HepG2 (cell line): ENCODE results near the gene UTP15. TPM values are rescaled to one million over a fixed set of nuclear protein-coding genes. Genes with fewer than 3 reads are reported as not detected.

Experiments
- ATAC-seq: fragments of 200-7000 bp; cut with Tn5 transposase; 3 replicates; pipeline ENCODE4 v1.9.1; 2020; ENCODE audit warnings: mild to moderate bottlenecking, moderate library complexity
- BruUV-seq: library from RNA; stranded (reverse); fragments of 400-500 nt; replicated peaks from 2 replicates; lab custom pipeline; 2021; lab: Mats Ljungman, UMichigan
- CTCF ChIA-PET: fragments of 300-600 bp; formaldehyde crosslinking; extraction: SDS; loops from one replicate; lab custom pipeline; 2021; ENCODE audit warnings: low total read pairs, inconsistent platforms, low intra/inter-chr PET ratio; lab: Yijun Ruan, JAX
- POLR2A ChIA-PET: fragments of 350-600 bp; sonication (Branson Sonifier 250); formaldehyde crosslinking; loops from one replicate; lab custom pipeline; 2020; ENCODE audit warnings: antibody characterized with exemption, inconsistent platforms; lab: Yijun Ruan, JAX
- DNase-seq: peaks from one replicate; pipeline ENCODE4 v3.0.0-alpha.2; 2015; ENCODE audit warnings: low spot score
- FAIRE-seq: peaks from 3 replicates; lab custom pipeline; 2011; peaks lifted over from hg19 to GRCh38; lab: Jason Lieb, UNC
- H2AFZ ChIP-seq: one replicate; pipeline ENCODE4 v1.6.1; 2011; ENCODE audit warnings: low read length, inconsistent platforms
- H3K27ac ChIP-seq: fragments of 300-600 bp; 3 replicates; pipeline ENCODE4 v1.8.0; 2011; ENCODE audit warnings: mixed run types, mild to moderate bottlenecking, mixed read lengths, low read length, inconsistent platforms; ENCODE audit not compliant: insufficient read depth; ENCODE audit errors: extremely low read length
- H3K27me3 ChIP-seq, 2 experiments: fragments of 200-600 bp in 1 of 2; 2 replicates in 1 of 2; 3 replicates in 1 of 2; pipeline versions ENCODE4 v1.6.0 to v1.8.0; 2011; ENCODE audit warnings: low read length in 2 of 2, mild to moderate bottlenecking in 2 of 2, moderate library complexity in 2 of 2, inconsistent platforms in 1 of 2; ENCODE audit not compliant: insufficient read depth in 2 of 2, control insufficient read depth in 1 of 2
- H3K36me3 ChIP-seq, 2 experiments: fragments of 200-600 bp in 1 of 2; replicated peaks in 1 of 2; 2 replicates in 1 of 2; 3 replicates in 1 of 2; pipeline versions ENCODE4 v1.5.1 to v1.8.0; 2011; ENCODE audit warnings: low read length in 2 of 2, inconsistent platforms in 1 of 2; ENCODE audit not compliant: insufficient read depth in 2 of 2, control insufficient read depth in 1 of 2
- H3K4me1 ChIP-seq: 2 replicates; pipeline ENCODE4 v1.5.1; 2012; ENCODE audit warnings: low read length, inconsistent platforms; ENCODE audit not compliant: insufficient read depth
- H3K4me2 ChIP-seq: 2 replicates; pipeline ENCODE4 v1.6.0; 2011; ENCODE audit warnings: low read depth, low read length, inconsistent platforms
- H3K4me3 ChIP-seq, 3 experiments: fragments of 200-600 bp in 1 of 3; sonication (generic), shearing (Covaris generic) in 1 of 3; replicated peaks in 1 of 3; 2 replicates each; pipeline ENCODE4 v1.5.1; 2011 to 2016; ENCODE audit warnings: low read length in 3 of 3, inconsistent platforms in 2 of 3, low read depth in 2 of 3, mild to moderate bottlenecking in 2 of 3, control low read depth in 1 of 3, mixed read lengths in 1 of 3; ENCODE audit not compliant: insufficient read depth in 1 of 3
- H3K79me2 ChIP-seq: one replicate; pipeline ENCODE4 v1.6.1; 2011; ENCODE audit warnings: low read length, inconsistent platforms; ENCODE audit not compliant: insufficient read depth
- H3K9ac ChIP-seq: 2 replicates; pipeline ENCODE4 v1.6.0; 2011; ENCODE audit warnings: mild to moderate bottlenecking, low read depth, low read length, inconsistent platforms; ENCODE audit not compliant: insufficient read depth
- H3K9me3 ChIP-seq: 2 replicates; pipeline ENCODE4 v1.5.1; 2012; ENCODE audit warnings: mild to moderate bottlenecking, low read length
- H4K20me1 ChIP-seq: 2 replicates; pipeline ENCODE4 v1.6.0; 2011; ENCODE audit warnings: inconsistent platforms, mild to moderate bottlenecking, low read length, moderate library complexity; ENCODE audit not compliant: insufficient read depth
- AGO2 ChIP-seq: fragments of 200-400 bp; formaldehyde crosslinking; optimal IDR thresholded peaks from 2 replicates; pipeline ENCODE3; 2017; ENCODE audit warnings: mild to moderate bottlenecking, low read depth, low read length, moderate library complexity
- HNRNPH1 ChIP-seq: fragments of 200-400 bp; formaldehyde crosslinking; optimal IDR thresholded peaks from 2 replicates; pipeline ENCODE3; 2017; ENCODE audit warnings: mild to moderate bottlenecking, low read depth, low read length
- HOXA5 ChIP-seq: sonication (generic); formaldehyde crosslinking; IDR thresholded peaks from 2 replicates; pipeline ENCODE4 v1.4.0; 2020; ENCODE audit warnings: missing genetic modification reagents
- NCOA2 ChIP-seq: sonication (generic); formaldehyde crosslinking; IDR thresholded peaks from 2 replicates; pipeline ENCODE4 v1.8.0; 2022; ENCODE audit warnings: inconsistent platforms
- NFIB ChIP-seq: sonication (generic); formaldehyde crosslinking; IDR thresholded peaks from 2 replicates; pipeline ENCODE4 v1.9.0; 2021; ENCODE audit warnings: missing genetic modification reagents, mild to moderate bottlenecking, borderline replicate concordance
- SMARCC2 ChIP-seq: fragments of 450-650 bp; IDR thresholded peaks from 2 replicates; pipeline ENCODE4 v1.6.1; 2017; ENCODE audit warnings: antibody characterized with exemption, mild to moderate bottlenecking
- SRSF1 ChIP-seq: fragments of 200-400 bp; formaldehyde crosslinking; optimal IDR thresholded peaks from 2 replicates; pipeline ENCODE3; 2017; ENCODE audit warnings: mild to moderate bottlenecking, low read depth, low read length, moderate library complexity
- THAP11 ChIP-seq: IDR thresholded peaks from 2 replicates; pipeline ENCODE4 v1.6.1; 2016; ENCODE audit warnings: missing biosample characterization, missing genetic modification reagents
- TIGD3 ChIP-seq: sonication (generic); formaldehyde crosslinking; IDR thresholded peaks from 2 replicates; pipeline ENCODE4 v1.5.1; 2020; ENCODE audit warnings: mild to moderate bottlenecking, missing genetic modification reagents, borderline replicate concordance
- ZKSCAN5 ChIP-seq: sonication (generic); formaldehyde crosslinking; IDR thresholded peaks from 2 replicates; pipeline ENCODE4 v1.5.1; 2020; ENCODE audit warnings: mild to moderate bottlenecking, missing genetic modification reagents
- ZMYM2 ChIP-seq: sonication (generic); formaldehyde crosslinking; IDR thresholded peaks from 2 replicates; pipeline ENCODE4 v1.8.0; 2022; ENCODE audit warnings: mild to moderate bottlenecking, missing genetic modification reagents
- ZNF121 ChIP-seq: sonication (generic); formaldehyde crosslinking; IDR thresholded peaks from 2 replicates; pipeline ENCODE4 v1.5.0; 2020; ENCODE audit warnings: mild to moderate bottlenecking, missing genetic modification reagents
- ZNF350 ChIP-seq: sonication (generic); formaldehyde crosslinking; IDR thresholded peaks from 2 replicates; pipeline ENCODE4 v1.4.0; 2020; ENCODE audit warnings: mild to moderate bottlenecking, low read depth, missing genetic modification reagents, borderline replicate concordance
- ZNF672 ChIP-seq: sonication (generic); formaldehyde crosslinking; IDR thresholded peaks from 2 replicates; pipeline ENCODE4 v1.8.1; 2022; ENCODE audit warnings: missing genetic modification reagents
- in situ Hi-C: cut with HindIII; loops from 2 replicates; pipeline ENCODE4 v1.10.0; 2017; ENCODE audit warnings: low pct_unique_long_range_greater_than_20kb; ENCODE audit not compliant: extremely low pct_ligation_motif_present
- intact Hi-C: fragments of 100-400 bp; cut with micrococcal nuclease; formaldehyde crosslinking; loops from one replicate; pipeline ENCODE4 v1.10.0; 2022; ENCODE audit not compliant: unreplicated experiment
- polyA plus RNA-seq, 8 experiments: library from polyadenylated mRNA; depleted of rRNA in 3 of 8; stranded (reverse) in 7 of 8; unstranded in 1 of 8; fragments of >200 nt; fragmentation: Illumina TruSeq in 4 of 8; extraction: Trizol in 4 of 8; gene quantifications; 2 replicates each; pipeline versions ENCODE4 v1.2.1 to v1.2.3, GENCODE V29; 2011 to 2016; ENCODE audit warnings: low read depth in 4 of 8, missing spikeins in 1 of 8, mixed read lengths in 1 of 8; ENCODE audit not compliant: insufficient read depth in 1 of 8
- total RNA-seq, 5 experiments: library from RNA; depleted of rRNA; stranded (reverse); fragments of >200 nt; fragmentation: Illumina TruSeq; extraction: Trizol; gene quantifications; 2 replicates each; pipeline ENCODE4 v1.2.3, GENCODE V29; 2016; ENCODE audit warnings: low read depth in 1 of 5
- TF ChIP-seq, protein P1 (sequence below): sonication (generic); formaldehyde crosslinking; IDR thresholded peaks from 2 replicates; pipeline ENCODE4 v1.5.1; 2020; ENCODE audit warnings: mild to moderate bottlenecking, moderate library complexity, missing genetic modification reagents
- TF ChIP-seq, protein P2 (sequence below): sonication (generic); formaldehyde crosslinking; IDR thresholded peaks from 2 replicates; pipeline ENCODE4 v1.4.0; 2020; ENCODE audit warnings: missing genetic modification reagents; ENCODE audit errors: not compliant biosample characterization

The UTP15 gene
- total and polyA plus RNA-seq, 2 of the 13 experiments (the other 11 are each of a cell fraction or from before 2014, with no cell fraction given): 7.3 to 35.8 TPM

- TF ChIP-seq, protein P1, sequence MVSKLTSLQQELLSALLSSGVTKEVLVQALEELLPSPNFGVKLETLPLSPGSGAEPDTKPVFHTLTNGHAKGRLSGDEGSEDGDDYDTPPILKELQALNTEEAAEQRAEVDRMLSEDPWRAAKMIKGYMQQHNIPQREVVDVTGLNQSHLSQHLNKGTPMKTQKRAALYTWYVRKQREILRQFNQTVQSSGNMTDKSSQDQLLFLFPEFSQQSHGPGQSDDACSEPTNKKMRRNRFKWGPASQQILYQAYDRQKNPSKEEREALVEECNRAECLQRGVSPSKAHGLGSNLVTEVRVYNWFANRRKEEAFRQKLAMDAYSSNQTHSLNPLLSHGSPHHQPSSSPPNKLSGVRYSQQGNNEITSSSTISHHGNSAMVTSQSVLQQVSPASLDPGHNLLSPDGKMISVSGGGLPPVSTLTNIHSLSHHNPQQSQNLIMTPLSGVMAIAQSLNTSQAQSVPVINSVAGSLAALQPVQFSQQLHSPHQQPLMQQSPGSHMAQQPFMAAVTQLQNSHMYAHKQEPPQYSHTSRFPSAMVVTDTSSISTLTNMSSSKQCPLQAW (CRISPR knock-in tag): no peak
- TF ChIP-seq ZKSCAN5 (CRISPR knock-in tag) (no peak), THAP11 (CRISPR knock-in tag) (no peak), AGO2 (no peak), TIGD3 (CRISPR knock-in tag) (no peak)
- TF ChIP-seq, all 625 proteins: peak for 0
Measured at GRCh38 chr5:73606206-73606753, 40.7 kb downstream of the UTP15 start (continued).

- POLR2A ChIA-PET: no interaction called here
- no peak overlapping the region for H3K27ac ChIP-seq
- CTCF ChIA-PET: no interaction called here
- no peak for TF ChIP-seq ZNF672 (CRISPR knock-in tag)
- no peak for TF ChIP-seq ZNF121 (CRISPR knock-in tag)
- TF ChIP-seq ZMYM2: no peak
- no peak for TF ChIP-seq NCOA2 (CRISPR knock-in tag)
- TF ChIP-seq HOXA5 (CRISPR knock-in tag): no peak
- TF ChIP-seq SMARCC2: no peak
- no peak for TF ChIP-seq ZNF350 (CRISPR knock-in tag)
- no peak for TF ChIP-seq HNRNPH1
- TF ChIP-seq, protein P2, sequence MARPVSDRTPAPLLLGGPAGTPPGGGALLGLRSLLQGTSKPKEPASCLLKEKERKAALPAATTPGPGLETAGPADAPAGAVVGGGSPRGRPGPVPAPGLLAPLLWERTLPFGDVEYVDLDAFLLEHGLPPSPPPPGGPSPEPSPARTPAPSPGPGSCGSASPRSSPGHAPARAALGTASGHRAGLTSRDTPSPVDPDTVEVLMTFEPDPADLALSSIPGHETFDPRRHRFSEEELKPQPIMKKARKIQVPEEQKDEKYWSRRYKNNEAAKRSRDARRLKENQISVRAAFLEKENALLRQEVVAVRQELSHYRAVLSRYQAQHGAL: no peak
- no peak for TF ChIP-seq SRSF1
- TF ChIP-seq NFIB (CRISPR knock-in tag): no peak
- TF ChIP-seq, all 625 proteins: peak for 0
- H3K4me3 ChIP-seq: no peak overlapping the region
- H3K79me2 ChIP-seq: no peaks in the 10 kb centered on the region
- in situ Hi-C loops (no loop called here), intact Hi-C loops (no loop called here)
- H3K9me3 ChIP-seq: no peaks in the 10 kb centered on the region
- no peak overlapping the region for H2AFZ ChIP-seq
- peaks cover 26% of the 10 kb centered on the region for H3K4me1 ChIP-seq
- H3K9ac ChIP-seq: no peak overlapping the region
- ATAC-seq (no peak), FAIRE-seq (no peak), DNase-seq (no peak)
- no peaks in the 10 kb centered on the region for H3K27me3 ChIP-seq
- H4K20me1 ChIP-seq: no peaks in the 10 kb centered on the region
- H3K36me3 ChIP-seq: no peaks in the 10 kb centered on the region
- BruUV-seq: no TSS peak
- no peak overlapping the region for H3K4me2 ChIP-seq
Measured at GRCh38 chr5:73607228-73607627, 41.7 kb downstream of the UTP15 start.
